Astrocyte of the cerebellum (primary cell): ENCODE results near the gene RTN4R.

Experiments used
- DNase-seq: peaks from one replicate; pipeline ENCODE4 v3.0.0-alpha.2; 2011; ENCODE audit warnings: low read depth
- H3K4me3 ChIP-seq: 2 replicates; pipeline ENCODE4 v1.5.1; 2011; ENCODE audit warnings: mild to moderate bottlenecking, low read depth, low read length, moderate library complexity
- CTCF ChIP-seq: IDR thresholded peaks from 2 replicates; pipeline ENCODE4 v1.5.1; 2012; ENCODE audit warnings: low read length, low read depth, moderate library complexity, mild to moderate bottlenecking; ENCODE audit errors: missing control alignments
- in situ Hi-C: cut with HindIII; loops from 2 replicates; pipeline ENCODE4 v1.10.0; 2017; ENCODE audit warnings: low sequenced_read_pairs

The RTN4R gene

GRCh38 chr22:20231514-20232236 is 36.4 kb downstream of the RTN4R start:
- no peak for DNase-seq
- H3K4me3 ChIP-seq = no peak overlapping the region
- in situ Hi-C loops = no loop called here
- TF ChIP-seq CTCF = no peak

GRCh38 chr22:20230777-20231420 is 37.2 kb downstream of the RTN4R start:
- DNase-seq = no peak
- in situ Hi-C loops = no loop called here
- no peak overlapping the region for H3K4me3 ChIP-seq
- TF ChIP-seq CTCF = no peak

- TF ChIP-seq CTCF = no peak
- no peak for DNase-seq
- no peak overlapping the region for H3K4me3 ChIP-seq
- in situ Hi-C loops = no loop called here
These were observed 38.0 kb downstream of the RTN4R start for GRCh38 chr22:20229916-20230775.

DNA sequence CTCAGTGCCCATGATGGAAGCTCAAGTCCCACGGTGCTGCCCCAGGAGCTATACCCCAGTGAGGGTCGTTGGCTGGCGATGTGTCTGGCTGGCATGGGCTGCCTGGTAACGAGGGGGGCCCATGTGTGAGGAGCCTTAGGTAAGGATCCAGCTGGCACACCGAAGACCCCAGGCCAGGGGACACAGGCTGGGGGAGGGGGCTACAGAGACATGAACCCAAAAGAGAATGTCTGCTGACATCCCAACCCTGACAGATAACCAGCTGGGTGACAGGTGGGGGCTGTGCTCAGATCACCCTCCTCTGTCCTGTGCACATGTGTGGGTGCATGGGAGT is 39.2 kb downstream of the RTN4R start:
- no peak overlapping the region for H3K4me3 ChIP-seq
- DNase-seq = no peak
- TF ChIP-seq CTCF = no peak
- in situ Hi-C loops = no loop called here

GRCh38 chr22:20228055-20228938 is 39.8 kb downstream of the RTN4R start:
- no peak for DNase-seq
- in situ Hi-C loops = no loop called here

More at GRCh38 chr22:20228055-20228938, 39.8 kb downstream of the RTN4R start:
- no peak for TF ChIP-seq CTCF
- no peak overlapping the region for H3K4me3 ChIP-seq
